K562 (cell line): ENCODE results near the gene NANS. TPM values are rescaled to one million over a fixed set of nuclear protein-coding genes. Genes with fewer than 3 reads are reported as not detected.

Source experiments
- ATAC-seq: fragments of 200-7000 bp; cut with Tn5 transposase; 3 replicates; pipeline ENCODE4 v1.9.1; 2020; ENCODE audit warnings: moderate library complexity
- BruUV-seq: library from RNA; stranded (reverse); fragments of 400-500 nt; replicated peaks from 2 replicates; lab custom pipeline; 2021; lab: Mats Ljungman, UMichigan
- CTCF ChIA-PET: fragments of 300-600 bp; formaldehyde crosslinking; extraction: SDS; loops from one replicate; lab custom pipeline; 2021; ENCODE audit warnings: low intra/inter-chr PET ratio; lab: Yijun Ruan, JAX
- POLR2A ChIA-PET: fragments of 300-600, 350-650 bp; sonication (Branson Sonifier 250); formaldehyde crosslinking; extraction: SDS; loops from one replicate; lab custom pipeline; 2021; ENCODE audit warnings: antibody characterized with exemption, inconsistent platforms; lab: Yijun Ruan, JAX
- DNase-seq, 4 experiments: peaks; one replicate each; pipeline versions ENCODE4 v3.0.0 to v3.0.0-alpha.2; 2011 to 2018; ENCODE audit warnings: low spot score in 3 of 4, mixed read lengths in 3 of 4; ENCODE audit errors: extremely low read depth in 1 of 4
- FAIRE-seq: peaks from 2 replicates; lab custom pipeline; 2011; peaks lifted over from hg19 to GRCh38; lab: Jason Lieb, UNC
- H2AFZ ChIP-seq: 2 replicates; pipeline ENCODE4 v1.6.0; 2011; ENCODE audit warnings: low read depth, low read length, control low read depth, inconsistent platforms
- H3K27ac ChIP-seq: fragments of 200-600 bp; 3 replicates; pipeline ENCODE4 v1.8.0; 2011; ENCODE audit warnings: low read depth, mild to moderate bottlenecking, control low read depth, inconsistent platforms, low read length, moderate library complexity, mixed read lengths; ENCODE audit errors: extremely low read depth
- H3K27me3 ChIP-seq, 2 experiments: fragments of 300-600 bp in 1 of 2; 2 replicates in 1 of 2; 3 replicates in 1 of 2; pipeline versions ENCODE4 v1.6.0 to v1.8.0; 2011; ENCODE audit warnings: inconsistent platforms in 2 of 2, low read length in 2 of 2, mild to moderate bottlenecking in 1 of 2, mixed read lengths in 1 of 2, moderate library complexity in 1 of 2; ENCODE audit not compliant: control insufficient read depth in 2 of 2, insufficient read depth in 2 of 2
- H3K36me3 ChIP-seq: fragments of 300-600 bp; 3 replicates; pipeline ENCODE4 v1.8.0; 2011; ENCODE audit warnings: mild to moderate bottlenecking, low read length, inconsistent platforms; ENCODE audit not compliant: control insufficient read depth, insufficient read depth
- H3K4me1 ChIP-seq, 2 experiments: fragments of 200-600 bp in 1 of 2; replicated peaks in 1 of 2; 2 replicates in 1 of 2; 3 replicates in 1 of 2; pipeline versions ENCODE4 v1.5.1 to v1.8.0; 2011; ENCODE audit warnings: inconsistent platforms in 2 of 2, low read length in 2 of 2, mild to moderate bottlenecking in 1 of 2, mixed read lengths in 1 of 2, moderate library complexity in 1 of 2; ENCODE audit not compliant: control insufficient read depth in 2 of 2, insufficient read depth in 2 of 2
- H3K4me2 ChIP-seq: 2 replicates; pipeline ENCODE4 v1.6.1; 2011; ENCODE audit warnings: low read length, control low read depth, inconsistent platforms, mixed read lengths; ENCODE audit not compliant: insufficient read depth
- H3K4me3 ChIP-seq: fragments of 200-600 bp; sonication (generic), shearing (Covaris generic); 2 replicates; pipeline ENCODE4 v1.5.1; 2016; ENCODE audit warnings: control low read depth, inconsistent platforms
- H3K79me2 ChIP-seq: fragments of 200-600 bp; 3 replicates; pipeline ENCODE4 v1.8.0; 2011; ENCODE audit warnings: low read length, inconsistent platforms; ENCODE audit not compliant: control insufficient read depth, insufficient read depth
- H3K9ac ChIP-seq, 2 experiments: 2 replicates each; pipeline versions ENCODE4 v1.6.0 to v1.6.1; 2011; ENCODE audit warnings: low read depth in 2 of 2, low read length in 2 of 2, control low read depth in 1 of 2, inconsistent platforms in 1 of 2, mild to moderate bottlenecking in 1 of 2, mixed read lengths in 1 of 2; ENCODE audit not compliant: insufficient read depth in 1 of 2
- H3K9me1 ChIP-seq: one replicate; pipeline ENCODE4 v1.6.0; 2011; ENCODE audit warnings: inconsistent platforms, mild to moderate bottlenecking, low read length, moderate library complexity; ENCODE audit not compliant: control insufficient read depth, insufficient read depth
- H3K9me3 ChIP-seq: replicated peaks from 2 replicates; pipeline ENCODE4 v1.5.1; 2011; ENCODE audit warnings: low read depth, low read length, inconsistent platforms; ENCODE audit not compliant: control insufficient read depth, insufficient read depth
- H4K20me1 ChIP-seq: replicated peaks from 2 replicates; pipeline ENCODE4 v1.6.1; 2011; ENCODE audit warnings: low read length, inconsistent platforms, mixed read lengths; ENCODE audit not compliant: control insufficient read depth, insufficient read depth
- CBFA2T2 ChIP-seq: fragments of 450-650 bp; conservative IDR thresholded peaks from 2 replicates; pipeline ENCODE4 v1.6.1; 2017; ENCODE audit warnings: mild to moderate bottlenecking
- CBX2 ChIP-seq: fragments of 200-600 bp; sonication (generic); IDR thresholded peaks from one replicate; pipeline ENCODE4 v1.6.1; 2012; ENCODE audit warnings: mild to moderate bottlenecking, low read length, inconsistent platforms; ENCODE audit not compliant: insufficient read depth, poor library complexity, severe bottlenecking
- FOXJ3 ChIP-seq: sonication (generic); formaldehyde crosslinking; IDR thresholded peaks from 2 replicates; pipeline ENCODE4 v1.4.0; 2020; ENCODE audit warnings: mild to moderate bottlenecking, missing genetic modification reagents
- GATA2 ChIP-seq: sonication (generic); formaldehyde crosslinking; IDR thresholded peaks from 2 replicates; pipeline ENCODE4 v1.4.0; 2020; ENCODE audit warnings: mild to moderate bottlenecking, missing genetic modification reagents
- GTF2F1 ChIP-seq: IDR thresholded peaks from 2 replicates; pipeline ENCODE4 v1.6.1; 2011; ENCODE audit warnings: low read depth, low read length, improper control_type of control experiment
- MAX ChIP-seq: sonication (generic); formaldehyde crosslinking; IDR thresholded peaks from 2 replicates; pipeline ENCODE4 v1.9.0; 2022; ENCODE audit warnings: mild to moderate bottlenecking, missing genetic modification reagents
- MBD2 ChIP-seq: sonication (generic); IDR thresholded peaks from 2 replicates; pipeline ENCODE4 v1.6.1; 2016; ENCODE audit warnings: low read depth, borderline replicate concordance
- NRF1 ChIP-seq, 2 experiments: fragments of 450-650 bp; IDR thresholded peaks in 1 of 2; conservative IDR thresholded peaks in 1 of 2; 2 replicates each; pipeline ENCODE4 v1.6.1; 2014; ENCODE audit warnings: mild to moderate bottlenecking in 2 of 2
- PCBP2 ChIP-seq: fragments of 200-400 bp; formaldehyde crosslinking; IDR thresholded peaks from 2 replicates; pipeline ENCODE4 v1.6.1; 2018; ENCODE audit warnings: low read length, low read depth, mild to moderate bottlenecking, moderate library complexity; ENCODE audit not compliant: poor library complexity, severe bottlenecking
- PKNOX1 ChIP-seq: fragments of 450-650 bp; IDR thresholded peaks from 2 replicates; pipeline ENCODE4 v1.6.1; 2016
- POLR2H ChIP-seq: IDR thresholded peaks from 2 replicates; pipeline ENCODE4 v1.6.1; 2016; ENCODE audit warnings: missing genetic modification characterization, low read depth, mild to moderate bottlenecking, control low read depth, missing compliant biosample characterization, moderate library complexity
- PPARD ChIP-seq: fragments of 250-450 bp; sonication (Bioruptor Pico); IDR thresholded peaks from 2 replicates; pipeline ENCODE4 v1.8.0; 2022; ENCODE audit warnings: inconsistent platforms, mild to moderate bottlenecking, moderate library complexity
- PTRF ChIP-seq: fragments of 450-650 bp; IDR thresholded peaks from 2 replicates; pipeline ENCODE4 v1.6.1; 2016; ENCODE audit warnings: mild to moderate bottlenecking, missing genetic modification characterization, missing compliant biosample characterization
- SMARCC2 ChIP-seq: fragments of 450-650 bp; IDR thresholded peaks from 2 replicates; pipeline ENCODE4 v1.6.1; 2017; ENCODE audit warnings: antibody characterized with exemption, moderate library complexity, mild to moderate bottlenecking, low read depth
- SOX6 ChIP-seq: fragments of 450-650 bp; IDR thresholded peaks from 2 replicates; pipeline ENCODE4 v1.6.1; 2014; ENCODE audit warnings: mild to moderate bottlenecking
- SRSF1 ChIP-seq: fragments of 200-400 bp; formaldehyde crosslinking; IDR thresholded peaks from 2 replicates; pipeline ENCODE4 v1.6.1; 2017; ENCODE audit warnings: mild to moderate bottlenecking, low read depth, low read length, moderate library complexity
- XRCC4 ChIP-seq: IDR thresholded peaks from one replicate; pipeline ENCODE4 v1.6.1; 2011; ENCODE audit not compliant: insufficient read depth, insufficient read length; ENCODE audit errors: extremely low read depth
- ZNF12 ChIP-seq: sonication (generic); formaldehyde crosslinking; IDR thresholded peaks from 2 replicates; pipeline ENCODE4 v1.4.0; 2020; ENCODE audit warnings: mild to moderate bottlenecking, missing genetic modification reagents
- ZNF277 ChIP-seq: fragments of 250-450 bp; sonication (Bioruptor Pico); IDR thresholded peaks from 2 replicates; pipeline ENCODE4 v1.8.0; 2022; ENCODE audit warnings: inconsistent platforms, mild to moderate bottlenecking, moderate library complexity, borderline replicate concordance
- ZNF384 ChIP-seq: IDR thresholded peaks from 2 replicates; pipeline ENCODE4 v1.6.1; 2012; ENCODE audit warnings: low read depth, low read length, improper control_type of control experiment
- WGBS: fragments of 100-300 bp; shearing (Covaris generic); methylation state at CpG from one replicate; pipeline ENCODE4 v1.1.6; 2016; ENCODE audit warnings: low coverage, mixed read lengths; ENCODE audit not compliant: insufficient coverage; ENCODE audit errors: missing lambda C conversion rate; 5-methylcytosine and 5-hydroxymethylcytosine counted together
- in situ Hi-C: fragments of 300-500 bp; cut with MboI; formaldehyde crosslinking; loops from 4 replicates; pipeline ENCODE4 v1.15.0; 2018; ENCODE audit warnings: inconsistent platforms, mixed read lengths
- intact Hi-C: fragments of 100-400 bp; cut with micrococcal nuclease; formaldehyde crosslinking; loops from 2 replicates; pipeline ENCODE4 v1.14.2; 2022
- polyA plus RNA-seq, 8 experiments: library from polyadenylated mRNA; depleted of rRNA in 4 of 8; stranded (reverse) in 5 of 8; unstranded in 3 of 8; fragments of >200 nt; fragmentation: Nextera tagmentation in 2 of 8; fragmentation: Illumina TruSeq in 1 of 8; extraction: Ambion mirVana in 2 of 8; extraction: Trizol in 1 of 8; gene quantifications; 2 replicates each; pipeline versions ENCODE4 v1.2.1 to v1.2.3, GENCODE V29; 2011 to 2014; ENCODE audit warnings: inconsistent platforms in 1 of 8, missing spikeins in 1 of 8
- total RNA-seq, 7 experiments: library from RNA; depleted of rRNA in 6 of 7; stranded (reverse); fragments of >200 nt in 6 of 7; fragmentation: Illumina TruSeq in 2 of 7; extraction: Trizol in 2 of 7; gene quantifications; 2 replicates each; pipeline versions ENCODE4 v1.2.1 to v1.2.3, GENCODE V29; 2011 to 2021; ENCODE audit warnings: low replicate concordance in 1 of 7

NANS gene
- total and polyA plus RNA-seq, 9 of the 15 experiments (the other 6 are each of a cell fraction or from before 2014, with no cell fraction given), result 37.1 to 181 (median 137) TPM

- CTCF ChIA-PET, result no interaction called here
- Histone ChIP-seq H3K27me3 (no peaks in the 10 kb centered on the region), H3K4me3 (no peak overlapping the region), H3K9ac (no peak overlapping the region; a peak in 1 of 4 replicates), H4K20me1 (no peaks in the 10 kb centered on the region), H3K9me1 (no peaks in the 10 kb centered on the region), H2AFZ (no peak overlapping the region), H3K79me2 (no peaks in the 10 kb centered on the region), H3K4me2 (no peak overlapping the region), H3K27ac (no peak overlapping the region), H3K9me3 (no peaks in the 10 kb centered on the region), H3K36me3 (peaks cover 75% of the 10 kb centered on the region; the same call in 2 of the 3 replicates), H3K4me1 (no peaks in the 10 kb centered on the region; a peak in 1 of 5 replicates)
- BruUV-seq, result no TSS peak
- intact Hi-C loops (no loop called here), in situ Hi-C loops (no loop called here)
- DNase-seq (no peak), FAIRE-seq (no peak), ATAC-seq (no peak)
- TF ChIP-seq CBX2 (no peak), SRSF1 (no peak), GATA2 (CRISPR knock-in tag) (no peak), ZNF12 (CRISPR knock-in tag) (no peak), NRF1 (conservative IDR thresholded peaks at IDR 0.05 in 1 of 2, IDR thresholded peaks at IDR 0.05 in 1 of 2) (no peak), CBFA2T2 (no peak), PKNOX1 (no peak), SMARCC2 (no peak), GTF2F1 (no peak), PTRF (tag) (no peak), SOX6 (no peak), ZNF277 (no peak), FOXJ3 (CRISPR knock-in tag) (no peak), MBD2 (no peak), MAX (no peak), PPARD (CRISPR knock-in tag) (no peak), PCBP2 (no peak), XRCC4 (no peak), POLR2H (tag) (no peak), ZNF384 (no peak)
- POLR2A ChIA-PET, result interaction anchor here (1.0 kb wide), 1 partner anchor 9 kb away, joined by 4 read pairs; the partner anchor contains the start of gene TRIM14
- WGBS, result 91% methylated on average over 15 of the region's 16 CpGs
These were observed 71.8 kb downstream of the NANS start for GRCh38 chr9:98128316-98128715.
